K562 (cell line): ENCODE results near the gene CNOT10.
"Not testable (repeated sequence)": the region's sequence is repeated elsewhere in the genome, so short reads cannot be mapped to it uniquely, and the experiment has no call there.

Source experiments
- HNRNPLL ChIP-seq: fragments of 200-400 bp; formaldehyde crosslinking; IDR thresholded peaks from 2 replicates; pipeline ENCODE4 v1.6.1; 2017; ENCODE audit warnings: low read length, low read depth, mild to moderate bottlenecking; ENCODE audit not compliant: poor library complexity, severe bottlenecking
- POLR2AphosphoS5 ChIP-seq: IDR thresholded peaks from 2 replicates; pipeline ENCODE4 v1.6.1; 2011; ENCODE audit warnings: mild to moderate bottlenecking, low read depth, low read length, moderate library complexity; ENCODE audit not compliant: control insufficient read depth, insufficient read depth
- TAF1 ChIP-seq: IDR thresholded peaks from 2 replicates; pipeline ENCODE4 v1.6.1; 2011; ENCODE audit warnings: mild to moderate bottlenecking, low read length, moderate library complexity; ENCODE audit not compliant: insufficient read depth, control insufficient read depth, severe bottlenecking; ENCODE audit errors: extremely low read depth
- TBP ChIP-seq: optimal IDR thresholded peaks from 2 replicates; pipeline ENCODE3; 2011; ENCODE audit warnings: low read depth, low read length, improper control_type of control experiment
- TF ChIP-seq, protein P1 (sequence below): sonication (generic); formaldehyde crosslinking; IDR thresholded peaks from 2 replicates; pipeline ENCODE4 v1.8.1; 2023; ENCODE audit warnings: mild to moderate bottlenecking, missing genetic modification reagents
- TF ChIP-seq, protein P2 (sequence below), 3 experiments: IDR thresholded peaks in 2 of 3; conservative IDR thresholded peaks in 1 of 3; 2 replicates each; pipeline ENCODE4 v1.5.1; 2011 to 2012; ENCODE audit warnings: low read length in 3 of 3, mild to moderate bottlenecking in 3 of 3, control low read depth in 2 of 3, improper control_type of control experiment in 1 of 3, inconsistent platforms in 1 of 3, low read depth in 1 of 3, mixed read lengths in 1 of 3, moderate library complexity in 1 of 3; ENCODE audit not compliant: insufficient read depth in 2 of 3

DNA sequence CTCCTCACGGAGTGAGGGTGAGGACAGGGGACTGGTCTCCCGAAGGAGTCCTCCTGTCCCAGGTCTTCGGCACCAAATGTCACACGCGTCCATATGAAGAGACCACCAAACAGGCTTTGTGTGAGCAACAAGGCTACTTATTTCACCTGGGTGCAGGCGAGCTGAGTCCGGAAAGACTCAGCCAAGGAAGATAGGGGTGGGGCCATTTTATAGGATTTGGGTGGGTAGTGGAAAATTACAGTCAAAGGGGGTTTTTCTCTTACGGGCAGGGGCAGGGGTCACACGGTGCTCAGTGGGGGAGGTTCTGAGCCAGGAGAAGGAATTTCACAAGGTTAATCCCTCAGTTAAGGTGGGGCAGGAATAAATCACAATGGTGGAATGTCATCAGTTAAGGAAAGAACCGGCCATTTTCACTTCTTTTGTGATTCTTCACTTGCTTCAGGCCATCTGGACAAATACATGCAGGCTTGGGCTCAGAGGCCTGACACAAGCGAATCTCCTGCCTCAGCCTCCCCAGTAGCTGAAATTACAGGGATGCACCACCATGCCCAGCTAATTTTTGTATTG, 111.5 kb downstream of the CNOT10 start:
- not testable (repeated sequence) for TF ChIP-seq POLR2AphosphoS5, HNRNPLL, TBP, TAF1
- TF ChIP-seq, protein P1, sequence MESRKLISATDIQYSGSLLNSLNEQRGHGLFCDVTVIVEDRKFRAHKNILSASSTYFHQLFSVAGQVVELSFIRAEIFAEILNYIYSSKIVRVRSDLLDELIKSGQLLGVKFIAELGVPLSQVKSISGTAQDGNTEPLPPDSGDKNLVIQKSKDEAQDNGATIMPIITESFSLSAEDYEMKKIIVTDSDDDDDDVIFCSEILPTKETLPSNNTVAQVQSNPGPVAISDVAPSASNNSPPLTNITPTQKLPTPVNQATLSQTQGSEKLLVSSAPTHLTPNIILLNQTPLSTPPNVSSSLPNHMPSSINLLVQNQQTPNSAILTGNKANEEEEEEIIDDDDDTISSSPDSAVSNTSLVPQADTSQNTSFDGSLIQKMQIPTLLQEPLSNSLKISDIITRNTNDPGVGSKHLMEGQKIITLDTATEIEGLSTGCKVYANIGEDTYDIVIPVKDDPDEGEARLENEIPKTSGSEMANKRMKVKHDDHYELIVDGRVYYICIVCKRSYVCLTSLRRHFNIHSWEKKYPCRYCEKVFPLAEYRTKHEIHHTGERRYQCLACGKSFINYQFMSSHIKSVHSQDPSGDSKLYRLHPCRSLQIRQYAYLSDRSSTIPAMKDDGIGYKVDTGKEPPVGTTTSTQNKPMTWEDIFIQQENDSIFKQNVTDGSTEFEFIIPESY, result not testable (repeated sequence)
- TF ChIP-seq, protein P2, sequence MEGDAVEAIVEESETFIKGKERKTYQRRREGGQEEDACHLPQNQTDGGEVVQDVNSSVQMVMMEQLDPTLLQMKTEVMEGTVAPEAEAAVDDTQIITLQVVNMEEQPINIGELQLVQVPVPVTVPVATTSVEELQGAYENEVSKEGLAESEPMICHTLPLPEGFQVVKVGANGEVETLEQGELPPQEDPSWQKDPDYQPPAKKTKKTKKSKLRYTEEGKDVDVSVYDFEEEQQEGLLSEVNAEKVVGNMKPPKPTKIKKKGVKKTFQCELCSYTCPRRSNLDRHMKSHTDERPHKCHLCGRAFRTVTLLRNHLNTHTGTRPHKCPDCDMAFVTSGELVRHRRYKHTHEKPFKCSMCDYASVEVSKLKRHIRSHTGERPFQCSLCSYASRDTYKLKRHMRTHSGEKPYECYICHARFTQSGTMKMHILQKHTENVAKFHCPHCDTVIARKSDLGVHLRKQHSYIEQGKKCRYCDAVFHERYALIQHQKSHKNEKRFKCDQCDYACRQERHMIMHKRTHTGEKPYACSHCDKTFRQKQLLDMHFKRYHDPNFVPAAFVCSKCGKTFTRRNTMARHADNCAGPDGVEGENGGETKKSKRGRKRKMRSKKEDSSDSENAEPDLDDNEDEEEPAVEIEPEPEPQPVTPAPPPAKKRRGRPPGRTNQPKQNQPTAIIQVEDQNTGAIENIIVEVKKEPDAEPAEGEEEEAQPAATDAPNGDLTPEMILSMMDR (IDR thresholded peaks at IDR 0.05 in 2 of 3, conservative IDR thresholded peaks at IDR 0.05 in 1 of 3; ENCODE audit: insufficient read depth in 2 of 3, low read depth in 1 of 3, low read length in 3 of 3), result not testable (repeated sequence)
